Measurements from ENCODE around the gene BBS9.

The BBS9 gene

GRCh38 chr7:33563651-33564050 lies 434.3 kb downstream of the BBS9 start:
- DNase-seq, result no peak

GRCh38 chr7:33578166-33578565 lies 448.8 kb downstream of the BBS9 start:
- DNase-seq, result no peak

GRCh38 chr7:33578881-33579672 lies 449.7 kb downstream of the BBS9 start:
- DNase-seq, result no peak

GRCh38 chr7:33579673-33579960 lies 450.3 kb downstream of the BBS9 start:
- no peak for DNase-seq

GRCh38 chr7:33581236-33581635 lies 451.9 kb downstream of the BBS9 start:
- DNase-seq, result no peak

- no peak for DNase-seq
Measured at GRCh38 chr7:33582104-33582503, 452.7 kb downstream of the BBS9 start.

GRCh38 chr7:33582533-33582932 lies 453.2 kb downstream of the BBS9 start:
- no peak for DNase-seq

GRCh38 chr7:33589911-33590310 lies 460.5 kb downstream of the BBS9 start:
- no peak for DNase-seq

GRCh38 chr7:33590916-33591315 lies 461.6 kb downstream of the BBS9 start:
- DNase-seq, result no peak

- no peak for DNase-seq
Measured at GRCh38 chr7:33591490-33591889, 462.1 kb downstream of the BBS9 start.

GRCh38 chr7:33592718-33593117 lies 463.4 kb downstream of the BBS9 start:
- DNase-seq, result no peak

- no peak for DNase-seq
Measured at GRCh38 chr7:33593611-33594010, 464.2 kb downstream of the BBS9 start.

- DNase-seq, result no peak
Measured at GRCh38 chr7:33596686-33597085, 467.3 kb downstream of the BBS9 start.

GRCh38 chr7:33597181-33597580 lies 467.8 kb downstream of the BBS9 start:
- DNase-seq, result no peak

- DNase-seq, result no peak
Measured at GRCh38 chr7:33601101-33601500, 471.7 kb downstream of the BBS9 start.

- no peak for DNase-seq
Measured at GRCh38 chr7:33601884-33602283, 472.5 kb downstream of the BBS9 start.

GRCh38 chr7:33604056-33604455 lies 474.7 kb downstream of the BBS9 start:
- DNase-seq, result no peak

GRCh38 chr7:33610918-33611317 lies 481.6 kb downstream of the BBS9 start:
- DNase-seq, result no peak

- no peak for DNase-seq
Measured at GRCh38 chr7:33612442-33612841, 483.1 kb downstream of the BBS9 start.

- no peak for DNase-seq
Measured at GRCh38 chr7:33614357-33615117, 485.2 kb downstream of the BBS9 start.

GRCh38 chr7:33616752-33617151 lies 487.4 kb downstream of the BBS9 start:
- DNase-seq, result no peak

- DNase-seq, result no peak
Measured at GRCh38 chr7:33619264-33619663, 489.9 kb downstream of the BBS9 start.

GRCh38 chr7:33623267-33623666 lies 493.9 kb downstream of the BBS9 start:
- no peak for DNase-seq

GRCh38 chr7:33624215-33624614 lies 494.9 kb downstream of the BBS9 start:
- no peak for DNase-seq

- no peak for DNase-seq
Measured at GRCh38 chr7:33626869-33627268, 497.5 kb downstream of the BBS9 start.

Data from stimulated activated CD4-positive, alpha-beta T cell treated with anti-CD3 and anti-CD28 coated beads, Interleukin-12 subunit alpha, Interleukin-12 subunit beta, amount 100 ng/mL, for 4 hours (primary cell).